CD4-positive, alpha-beta T cell (primary cell): ENCODE results near the gene PLTP. TPM values are rescaled to one million over a fixed set of nuclear protein-coding genes. Genes with fewer than 3 reads are reported as not detected.
"Not testable (repeated sequence)": the region's sequence is repeated elsewhere in the genome, so short reads cannot be mapped to it uniquely, and the experiment has no call there.

ENCODE experiments used
- ATAC-seq: fragments of 200-7000 bp; cut with Tn5 transposase; one replicate; pipeline ENCODE4 v1.10.0; 2022; ENCODE audit warnings: mild to moderate bottlenecking; ENCODE audit not compliant: poor library complexity
- CTCF ChIA-PET: fragments of 350-600 bp; sonication (Branson Sonifier 250); formaldehyde crosslinking; loops from one replicate; lab custom pipeline; 2021; ENCODE audit warnings: antibody characterized with exemption, inconsistent platforms; lab: Charles Lee
- POLR2A ChIA-PET: fragments of 350-600 bp; sonication (Branson Sonifier 250); formaldehyde crosslinking; loops from one replicate; lab custom pipeline; 2021; ENCODE audit warnings: antibody characterized with exemption, inconsistent platforms; lab: Charles Lee
- DNase-seq, 14 experiments: peaks; one replicate each; pipeline ENCODE4 v3.0.0-alpha.2; 2013 to 2020; ENCODE audit warnings: mixed read lengths in 2 of 14
- H3K27ac ChIP-seq, 2 donors: one replicate each; pipeline versions ENCODE4 v1.5.1 to v1.7.0; 2013; ENCODE audit warnings: low read length in 2 of 2, low read depth in 1 of 2, mild to moderate bottlenecking in 1 of 2
- H3K27me3 ChIP-seq, 2 experiments: 1 replicate in 1 of 2; 2 replicates in 1 of 2; pipeline versions ENCODE4 v1.6.1 to v1.7.0; 2013; ENCODE audit warnings: low read length in 2 of 2, control low read depth in 1 of 2, mild to moderate bottlenecking in 1 of 2, moderate library complexity in 1 of 2; ENCODE audit not compliant: insufficient read depth in 2 of 2, control insufficient read depth in 1 of 2
- H3K36me3 ChIP-seq: one replicate; pipeline ENCODE4 v1.6.1; 2013; ENCODE audit warnings: low read length, control low read depth; ENCODE audit not compliant: insufficient read depth
- H3K4me1 ChIP-seq: one replicate; pipeline ENCODE4 v1.6.1; 2013; ENCODE audit warnings: low read length, control low read depth; ENCODE audit not compliant: insufficient read depth
- H3K4me3 ChIP-seq: one replicate; pipeline ENCODE4 v1.5.1; 2013; ENCODE audit warnings: mild to moderate bottlenecking, low read length, moderate library complexity
- H3K9me3 ChIP-seq, 2 experiments: 1 replicate in 1 of 2; 2 replicates in 1 of 2; pipeline versions ENCODE4 v1.6.1 to v1.7.0; 2013; ENCODE audit warnings: low read length in 2 of 2, mild to moderate bottlenecking in 2 of 2, control low read depth in 1 of 2, moderate library complexity in 1 of 2; ENCODE audit not compliant: control insufficient read depth in 1 of 2, insufficient read depth in 1 of 2
- H3K27ac Mint-ChIP-seq: one replicate; pipeline ENCODE4 v1.8.0; 2020; ENCODE audit warnings: mixed read lengths
- H3K27me3 Mint-ChIP-seq: one replicate; pipeline ENCODE4 v1.8.0; 2021; ENCODE audit warnings: mixed read lengths
- H3K36me3 Mint-ChIP-seq: one replicate; pipeline ENCODE4 v1.8.0; 2021; ENCODE audit warnings: low read depth, mixed read lengths
- H3K4me1 Mint-ChIP-seq: one replicate; pipeline ENCODE4 v1.8.0; 2021; ENCODE audit warnings: low read depth, mixed read lengths
- H3K4me3 Mint-ChIP-seq: one replicate; pipeline ENCODE4 v1.8.0; 2020; ENCODE audit warnings: mild to moderate bottlenecking, mixed read lengths
- H3K9me3 Mint-ChIP-seq: one replicate; pipeline ENCODE4 v1.8.0; 2020; ENCODE audit warnings: mixed read lengths
- CTCF ChIP-seq: fragments of 200-600 bp; IDR thresholded peaks from one replicate; pipeline ENCODE4 v1.8.0; 2022; ENCODE audit warnings: antibody characterized with exemption, mild to moderate bottlenecking
- intact Hi-C, 2 experiments: fragments of 100-400 bp; cut with DNase I in 1 of 2; cut with micrococcal nuclease in 1 of 2; formaldehyde crosslinking; loops; one replicate each; pipeline versions ENCODE4 v1.15.1 to v1.9.0; 2023 to 2025; cut with DNase I, micrococcal nuclease
- total RNA-seq, 174 experiments: library from RNA in 2 of 174; stranded (reverse) in 2 of 174; gene quantifications; one replicate each; pipeline ENCODE4 v1.2.3 and lab custom pipeline; 2021 to 2026

PLTP gene
- total RNA-seq, 2 experiments from 2014 or later = not detected

GRCh38 chr20:45958593-45958992, 46.6 kb upstream of the PLTP start:
- no peaks in the 10 kb centered on the region for H3K27me3 Mint-ChIP-seq
- no peak overlapping the region for H3K27ac Mint-ChIP-seq
- peaks cover 4% of the 10 kb centered on the region for H3K4me1 Mint-ChIP-seq
- no peak for TF ChIP-seq CTCF
- ATAC-seq = no peak
- intact Hi-C loops = no loop called here
- DNase-seq = no peak
- H3K4me1 ChIP-seq = peaks cover 6% of the 10 kb centered on the region
- peaks cover 88% of the 10 kb centered on the region for H3K36me3 Mint-ChIP-seq
- no peak overlapping the region for H3K4me3 Mint-ChIP-seq
- no peak overlapping the region for H3K27ac ChIP-seq
- H3K9me3 ChIP-seq = no peaks in the 10 kb centered on the region
- ChIA-PET CTCF (interaction anchor here (2.8 kb wide), 1 partner anchor 11 kb away, joined by 15 read pairs; no protein-coding TSS in a partner anchor), POLR2A (interaction anchor here (1.0 to 2.2 kb wide), 3 partner anchors 9 to 107 kb away, joined by 3 to 12 read pairs (median 4); partner anchors contain the start of gene PCIF1)
- H3K9me3 Mint-ChIP-seq = no peaks in the 10 kb centered on the region
- H3K27me3 ChIP-seq = no peaks in the 10 kb centered on the region
- H3K4me3 ChIP-seq = no peak overlapping the region
- H3K36me3 ChIP-seq = peaks cover 85% of the 10 kb centered on the region

- no peak overlapping the region for H3K4me3 ChIP-seq
- no peak overlapping the region for H3K27ac ChIP-seq
- H3K27me3 ChIP-seq = no peaks in the 10 kb centered on the region
- Mint-ChIP-seq H3K27me3 (no peaks in the 10 kb centered on the region), H3K9me3 (no peaks in the 10 kb centered on the region), H3K4me1 (no peaks in the 10 kb centered on the region), H3K4me3 (no peak overlapping the region), H3K36me3 (peaks cover 80% of the 10 kb centered on the region), H3K27ac (no peak overlapping the region)
- no peak for TF ChIP-seq CTCF
- DNase-seq (peak in 1 of 14 experiments; percentile 12), ATAC-seq (no peak)
- peaks cover under 1% of the 10 kb centered on the region for H3K4me1 ChIP-seq
- H3K9me3 ChIP-seq = no peaks in the 10 kb centered on the region
- ChIA-PET POLR2A (interaction anchor here (0.6 to 1.3 kb wide), 5 partner anchors 8 to 139 kb away, joined by 3 to 7 read pairs (median 4); no protein-coding TSS in a partner anchor), CTCF (interaction anchor here (2.8 kb wide), 1 partner anchor 13 kb away, joined by 15 read pairs; no protein-coding TSS in a partner anchor)
- intact Hi-C loops = no loop called here
- H3K36me3 ChIP-seq = peaks cover 86% of the 10 kb centered on the region
These were observed 45.3 kb upstream of the PLTP start for GRCh38 chr20:45957021-45957941.

GRCh38 chr20:45956326-45956725, 44.4 kb upstream of the PLTP start:
- CTCF ChIA-PET, H3K9me3 ChIP-seq, H3K9me3 Mint-ChIP-seq, H3K27me3 Mint-ChIP-seq, H3K27ac ChIP-seq, intact Hi-C loops, DNase-seq, H3K4me3 ChIP-seq, ATAC-seq, H3K4me1 ChIP-seq, H3K27ac Mint-ChIP-seq, H3K27me3 ChIP-seq, H3K4me1 Mint-ChIP-seq, H3K4me3 Mint-ChIP-seq, POLR2A ChIA-PET: not testable (repeated sequence)
- peaks cover 86% of the 10 kb centered on the region for H3K36me3 ChIP-seq
- H3K36me3 Mint-ChIP-seq = peaks cover 80% of the 10 kb centered on the region
